ENCODE data around the gene EPHA6. TPM values are rescaled to one million over a fixed set of nuclear protein-coding genes. Genes with fewer than 3 reads are reported as not detected.

The EPHA6 gene
- total RNA-seq, 1 experiment from 2014 or later: 2.7 TPM

- Mint-ChIP-seq H3K36me3 (ENCODE audit: insufficient read depth, unreplicated experiment) (no peaks in the 10 kb centered on the region), H3K4me1 (ENCODE audit: low read depth, unreplicated experiment) (no peaks in the 10 kb centered on the region), H3K27ac (ENCODE audit: unreplicated experiment) (no peak overlapping the region), H3K9me3 (ENCODE audit: unreplicated experiment) (peaks cover 9% of the 10 kb centered on the region), H3K4me3 (ENCODE audit: unreplicated experiment) (no peak overlapping the region), H3K27me3 (ENCODE audit: insufficient read depth, unreplicated experiment) (no peaks in the 10 kb centered on the region)
- Histone ChIP-seq H3K36me3 (ENCODE audit: control insufficient read depth, insufficient read depth, low read length) (no peaks in the 10 kb centered on the region), H3K4me3 (ENCODE audit: low read depth, low read length) (no peak overlapping the region), H3K9me3 (no peaks in the 10 kb centered on the region; the same call in 1 of the 2 replicates), H3K27me3 (replicated peaks; ENCODE audit: control insufficient read depth, insufficient read depth, low read length) (no peaks in the 10 kb centered on the region), H3K4me1 (no peaks in the 10 kb centered on the region)
- DNase-seq: no peak
- CTCF ChIA-PET: no interaction called here
- TF ChIP-seq CTCF (IDR thresholded peaks at IDR 0.05; ENCODE audit: insufficient read depth in 1 of 2, low read depth in 1 of 2, low read length in 1 of 2, severe bottlenecking in 1 of 2, unreplicated experiment in 1 of 2): no peak
- intact Hi-C loops (cut with micrococcal nuclease; ENCODE audit: unreplicated experiment): no loop called here
- BruUV-seq (replicated peaks): no TSS peak
- POLR2A ChIA-PET: no interaction called here
Observed at GRCh38 chr3:97388774-97389173, 574.4 kb downstream of the EPHA6 start.

GRCh38 chr3:97389936-97390335 lies 575.5 kb downstream of the EPHA6 start:
- peaks cover 9% of the 10 kb centered on the region for H3K9me3 Mint-ChIP-seq (ENCODE audit: unreplicated experiment)
- no TSS peak for BruUV-seq (replicated peaks)
- TF ChIP-seq CTCF (IDR thresholded peaks at IDR 0.05; ENCODE audit: insufficient read depth in 1 of 2, low read depth in 1 of 2, low read length in 1 of 2, severe bottlenecking in 1 of 2, unreplicated experiment in 1 of 2): no peak

GRCh38 chr3:97391167-97391566 lies 576.8 kb downstream of the EPHA6 start:
- Mint-ChIP-seq H3K27me3 (ENCODE audit: insufficient read depth, unreplicated experiment) (no peaks in the 10 kb centered on the region), H3K36me3 (ENCODE audit: insufficient read depth, unreplicated experiment) (no peaks in the 10 kb centered on the region), H3K4me3 (ENCODE audit: unreplicated experiment) (no peak overlapping the region), H3K4me1 (ENCODE audit: low read depth, unreplicated experiment) (no peaks in the 10 kb centered on the region), H3K27ac (ENCODE audit: unreplicated experiment) (no peak overlapping the region), H3K9me3 (ENCODE audit: unreplicated experiment) (peaks cover 9% of the 10 kb centered on the region)
- no peak for TF ChIP-seq CTCF (IDR thresholded peaks at IDR 0.05; ENCODE audit: insufficient read depth in 1 of 2, low read depth in 1 of 2, low read length in 1 of 2, severe bottlenecking in 1 of 2, unreplicated experiment in 1 of 2)
- no TSS peak for BruUV-seq (replicated peaks)
- Histone ChIP-seq H3K36me3 (ENCODE audit: control insufficient read depth, insufficient read depth, low read length) (no peaks in the 10 kb centered on the region), H3K4me3 (ENCODE audit: low read depth, low read length) (no peak overlapping the region), H3K9me3 (no peaks in the 10 kb centered on the region; the same call in 1 of the 2 replicates), H3K4me1 (no peaks in the 10 kb centered on the region), H3K27me3 (replicated peaks; ENCODE audit: control insufficient read depth, insufficient read depth, low read length) (no peaks in the 10 kb centered on the region)
- CTCF ChIA-PET: no interaction called here
- DNase-seq: no peak
- POLR2A ChIA-PET: no interaction called here
- intact Hi-C loops (cut with micrococcal nuclease; ENCODE audit: unreplicated experiment): no loop called here

More at GRCh38 chr3:97389936-97390335, 575.5 kb downstream of the EPHA6 start:
- Histone ChIP-seq H3K4me1 (no peaks in the 10 kb centered on the region), H3K4me3 (ENCODE audit: low read depth, low read length) (no peak overlapping the region), H3K36me3 (ENCODE audit: control insufficient read depth, insufficient read depth, low read length) (no peaks in the 10 kb centered on the region), H3K27me3 (replicated peaks; ENCODE audit: control insufficient read depth, insufficient read depth, low read length) (no peaks in the 10 kb centered on the region), H3K9me3 (no peaks in the 10 kb centered on the region; the same call in 1 of the 2 replicates)
- intact Hi-C loops (cut with micrococcal nuclease; ENCODE audit: unreplicated experiment): no loop called here
- Mint-ChIP-seq H3K4me1 (ENCODE audit: low read depth, unreplicated experiment) (no peaks in the 10 kb centered on the region), H3K4me3 (ENCODE audit: unreplicated experiment) (no peak overlapping the region), H3K27me3 (ENCODE audit: insufficient read depth, unreplicated experiment) (no peaks in the 10 kb centered on the region), H3K36me3 (ENCODE audit: insufficient read depth, unreplicated experiment) (no peaks in the 10 kb centered on the region), H3K27ac (ENCODE audit: unreplicated experiment) (no peak overlapping the region)
- DNase-seq: no peak
- ChIA-PET POLR2A (no interaction called here), CTCF (no interaction called here)

Measured in Caco-2 (cell line).